ELF-1 (cell line): ENCODE measurements around the gene KCTD8.
"Not testable (repeated sequence)": the region's sequence is repeated elsewhere in the genome, so short reads cannot be mapped to it uniquely, and the experiment has no call there.

Experiments used
- DNase-seq: peaks from one replicate; pipeline ENCODE4 v3.0.0-alpha.2; 2016; ENCODE audit warnings: low read depth, low spot score

The KCTD8 gene

GRCh38 chr4:44326741-44327140, 121.9 kb downstream of the KCTD8 start:
- no peak for DNase-seq

GRCh38 chr4:44320833-44321232, 127.8 kb downstream of the KCTD8 start:
- no peak for DNase-seq

GRCh38 chr4:44319129-44319528, 129.5 kb downstream of the KCTD8 start:
- no peak for DNase-seq

GRCh38 chr4:44313702-44314101, 134.9 kb downstream of the KCTD8 start:
- no peak for DNase-seq

- DNase-seq = no peak
Measured at GRCh38 chr4:44287505-44287904, 161.1 kb downstream of the KCTD8 start.

GRCh38 chr4:44279469-44279868, 169.1 kb downstream of the KCTD8 start:
- no peak for DNase-seq

- DNase-seq = no peak
Measured at GRCh38 chr4:44279066-44279465, 169.5 kb downstream of the KCTD8 start.

GRCh38 chr4:44257461-44257860, 191.1 kb downstream of the KCTD8 start:
- no peak for DNase-seq

GRCh38 chr4:44256414-44256813, 192.2 kb downstream of the KCTD8 start:
- peak; percentile 12 for DNase-seq

- DNase-seq = no peak
Measured at GRCh38 chr4:44237643-44238042, 211.0 kb downstream of the KCTD8 start.

GRCh38 chr4:44235897-44236296, 212.7 kb downstream of the KCTD8 start:
- no peak for DNase-seq

GRCh38 chr4:44232262-44232661, 216.3 kb downstream of the KCTD8 start:
- DNase-seq = no peak

- no peak for DNase-seq
Measured at GRCh38 chr4:44231006-44231405, 217.6 kb downstream of the KCTD8 start.

- no peak for DNase-seq
Measured at GRCh38 chr4:44228326-44228725, 220.3 kb downstream of the KCTD8 start.

- no peak for DNase-seq
Measured at GRCh38 chr4:44221407-44221806, 227.2 kb downstream of the KCTD8 start.

GRCh38 chr4:44210750-44211149, 237.9 kb downstream of the KCTD8 start:
- DNase-seq = no peak

- no peak for DNase-seq
Measured at GRCh38 chr4:44196796-44197195, 251.8 kb downstream of the KCTD8 start.

GRCh38 chr4:44194365-44194764, 254.2 kb downstream of the KCTD8 start:
- no peak for DNase-seq

- no peak for DNase-seq
Measured at GRCh38 chr4:44186850-44187246, 261.8 kb downstream of the KCTD8 start.

GRCh38 chr4:44186096-44186849, 262.3 kb downstream of the KCTD8 start:
- DNase-seq = peak; percentile 9

- not testable (repeated sequence) for DNase-seq
Measured at GRCh38 chr4:44181491-44182349, 266.9 kb downstream of the KCTD8 start.

- not testable (repeated sequence) for DNase-seq
Measured at GRCh38 chr4:44167766-44168165, 280.8 kb downstream of the KCTD8 start.

- DNase-seq = no peak
Measured at GRCh38 chr4:44165938-44166337, 282.7 kb downstream of the KCTD8 start.
